PC-3 (cell line): ENCODE data around the gene SERPIND1. TPM values are rescaled to one million over a fixed set of nuclear protein-coding genes. Genes with fewer than 3 reads are reported as not detected.

Experiments
- ATAC-seq: fragments of 200-7000 bp; cut with Tn5 transposase; 2 replicates; pipeline ENCODE4 v1.9.1; 2020; ENCODE audit warnings: mild to moderate bottlenecking, moderate library complexity
- BruUV-seq: library from RNA; stranded (reverse); fragments of 400-500 nt; replicated peaks from 2 replicates; lab custom pipeline; 2021; lab: Mats Ljungman, UMichigan
- CTCF ChIA-PET: fragments of 300-600 bp; sonication (Branson Sonifier 250); formaldehyde crosslinking; loops from one replicate; lab custom pipeline; 2022; ENCODE audit warnings: antibody characterized with exemption; lab: Charles Lee
- POLR2A ChIA-PET: fragments of 300-600 bp; sonication (Branson Sonifier 250); formaldehyde crosslinking; loops from one replicate; lab custom pipeline; 2022; ENCODE audit warnings: antibody characterized with exemption; ENCODE audit not compliant: unreplicated experiment; lab: Charles Lee
- DNase-seq: peaks from one replicate; pipeline ENCODE4 v3.0.0-alpha.2; 2015
- H2AFZ ChIP-seq: fragments of 300-600 bp; sonication (generic); 2 replicates; pipeline ENCODE4 v1.6.0; 2016; ENCODE audit warnings: antibody characterized with exemption, low read length
- H3F3A ChIP-seq: fragments of 300-600 bp; sonication (generic); one replicate; pipeline ENCODE4 v1.6.0; 2017; ENCODE audit warnings: antibody characterized with exemption, low read length, control low read depth, mild to moderate bottlenecking; ENCODE audit not compliant: unreplicated experiment
- H3K27ac ChIP-seq: fragments of 300-600 bp; sonication (generic); 2 replicates; pipeline ENCODE4 v1.5.1; 2016; ENCODE audit warnings: mild to moderate bottlenecking, low read length
- H3K27me3 ChIP-seq: fragments of 300-600 bp; sonication (generic); 2 replicates; pipeline ENCODE4 v1.6.1; 2016; ENCODE audit warnings: low read length, mixed read lengths
- H3K36me3 ChIP-seq: fragments of 300-600 bp; sonication (generic); 2 replicates; pipeline ENCODE4 v1.6.1; 2016; ENCODE audit warnings: low read depth, mixed run types, low read length, mixed read lengths
- H3K4me1 ChIP-seq: fragments of 300-600 bp; sonication (generic); 2 replicates; pipeline ENCODE4 v1.5.1; 2016; ENCODE audit warnings: low read length; ENCODE audit not compliant: insufficient read depth
- H3K4me2 ChIP-seq: fragments of 300-600 bp; sonication (generic); 2 replicates; pipeline ENCODE4 v1.6.0; 2016; ENCODE audit warnings: low read length
- H3K4me3 ChIP-seq: fragments of 300-600 bp; sonication (generic); 2 replicates; pipeline ENCODE4 v1.5.1; 2016; ENCODE audit warnings: mild to moderate bottlenecking, low read length, mixed read lengths
- H3K79me2 ChIP-seq: fragments of 300-600 bp; sonication (generic); 2 replicates; pipeline ENCODE4 v1.6.1; 2017; ENCODE audit warnings: low read length, mixed read lengths
- H3K9ac ChIP-seq: fragments of 300-600 bp; sonication (generic); 2 replicates; pipeline ENCODE4 v1.6.0; 2016; ENCODE audit warnings: mild to moderate bottlenecking, low read length
- H3K9me2 ChIP-seq: fragments of 300-600 bp; sonication (generic); replicated peaks from 2 replicates; pipeline ENCODE4 v1.6.1; 2016; ENCODE audit warnings: mixed run types, low read length, mixed read lengths
- H3K9me3 ChIP-seq: fragments of 300-600 bp; sonication (generic); 2 replicates; pipeline ENCODE4 v1.6.1; 2016; ENCODE audit warnings: low read length, mixed read lengths
- H4K20me1 ChIP-seq: fragments of 300-600 bp; sonication (generic); 2 replicates; pipeline ENCODE4 v1.6.1; 2016; ENCODE audit warnings: low read length, mixed read lengths
- CTCF ChIP-seq: fragments of 300-600 bp; sonication (generic); conservative IDR thresholded peaks from 2 replicates; pipeline ENCODE4 v1.5.1; 2017; ENCODE audit warnings: antibody characterized with exemption, low read depth, mild to moderate bottlenecking, low read length
- EZH2 ChIP-seq: fragments of 300-600 bp; sonication (generic); IDR thresholded peaks from one replicate; pipeline ENCODE4 v1.6.1; 2017; ENCODE audit warnings: antibody characterized with exemption, mild to moderate bottlenecking, low read length; ENCODE audit not compliant: unreplicated experiment
- EZH2phosphoT487 ChIP-seq: fragments of 300-600 bp; sonication (generic); IDR thresholded peaks from 2 replicates; pipeline ENCODE4 v1.6.1; 2018; ENCODE audit warnings: mild to moderate bottlenecking, antibody characterized with exemption, low read length, borderline replicate concordance
- intact Hi-C: fragments of 100-400 bp; cut with micrococcal nuclease; formaldehyde crosslinking; loops from 2 replicates; pipeline ENCODE4 v1.9.0; 2023
- total RNA-seq: library from RNA; depleted of rRNA; stranded (reverse); fragments of >200 nt; gene quantifications from 2 replicates; pipeline ENCODE4 v1.2.3, GENCODE V29; 2014

Gene SERPIND1
- total RNA-seq, 1 experiment from 2014 or later = 2.9 TPM

GRCh38 chr22:20779818-20780158, 5.9 kb downstream of the SERPIND1 start:
- ChIA-PET POLR2A (no interaction called here), CTCF (no interaction called here)
- ATAC-seq (peak; percentile 40), DNase-seq (peak; percentile 83)
- Histone ChIP-seq H3K27me3 (no peaks in the 10 kb centered on the region), H3F3A (peaks cover 9% of the 10 kb centered on the region), H3K4me2 (peak overlapping the region; percentile 72), H3K79me2 (no peaks in the 10 kb centered on the region), H3K9me2 (no peaks in the 10 kb centered on the region), H3K4me3 (peak overlapping the region; percentile 44; the same call in 1 of the 2 replicates), H3K4me1 (peaks cover 73% of the 10 kb centered on the region), H3K27ac (peak overlapping the region; percentile 95), H3K9me3 (no peaks in the 10 kb centered on the region), H4K20me1 (no peaks in the 10 kb centered on the region), H2AFZ (no peak overlapping the region), H3K36me3 (no peaks in the 10 kb centered on the region), H3K9ac (peak overlapping the region; percentile 64)
- TF ChIP-seq EZH2 (no peak), EZH2phosphoT487 (no peak), CTCF (no peak)
- intact Hi-C loops = no loop called here
- BruUV-seq = no TSS peak

GRCh38 chr22:20781272-20781990, 7.5 kb downstream of the SERPIND1 start:
- Histone ChIP-seq H3K4me3 (no peak overlapping the region), H3K36me3 (no peaks in the 10 kb centered on the region), H3K27ac (peak overlapping the region; percentile 95), H3K27me3 (no peaks in the 10 kb centered on the region), H3K4me2 (peak overlapping the region; percentile 72), H3K9me3 (no peaks in the 10 kb centered on the region), H4K20me1 (no peaks in the 10 kb centered on the region), H3K9me2 (no peaks in the 10 kb centered on the region), H2AFZ (no peak overlapping the region), H3K9ac (peak overlapping the region; percentile 64; the same call in 1 of the 2 replicates), H3K79me2 (no peaks in the 10 kb centered on the region), H3F3A (peaks cover 9% of the 10 kb centered on the region), H3K4me1 (peaks cover 73% of the 10 kb centered on the region)
- ATAC-seq (no peak), DNase-seq (peak; percentile 63)
- no peak for TF ChIP-seq EZH2phosphoT487
- TF ChIP-seq EZH2 = no peak
- no peak for TF ChIP-seq CTCF
- intact Hi-C loops = no loop called here
- ChIA-PET CTCF (no interaction called here), POLR2A (no interaction called here)
- no TSS peak for BruUV-seq

GRCh38 chr22:20782083-20782482, 8.2 kb downstream of the SERPIND1 start:
- POLR2A ChIA-PET = no interaction called here
- intact Hi-C loops = no loop called here
- H3K9me3 ChIP-seq = no peaks in the 10 kb centered on the region
- no peaks in the 10 kb centered on the region for H4K20me1 ChIP-seq
- no peak overlapping the region; the same call in 1 of the 2 replicates for H3K9ac ChIP-seq
- no peak overlapping the region for H2AFZ ChIP-seq
- CTCF ChIA-PET = no interaction called here
- H3K79me2 ChIP-seq = no peaks in the 10 kb centered on the region
- no peaks in the 10 kb centered on the region for H3K9me2 ChIP-seq
- peaks cover 9% of the 10 kb centered on the region for H3F3A ChIP-seq
- peak overlapping the region; percentile 95 for H3K27ac ChIP-seq
- H3K4me2 ChIP-seq = peak overlapping the region; percentile 72; the same call in 1 of the 2 replicates
- H3K36me3 ChIP-seq = no peaks in the 10 kb centered on the region
- H3K4me3 ChIP-seq = no peak overlapping the region
- no TSS peak for BruUV-seq
- no peak for TF ChIP-seq EZH2phosphoT487
- no peak for TF ChIP-seq CTCF
- TF ChIP-seq EZH2 = no peak
- DNase-seq (no peak), ATAC-seq (no peak)
- no peaks in the 10 kb centered on the region for H3K27me3 ChIP-seq
- peaks cover 68% of the 10 kb centered on the region for H3K4me1 ChIP-seq
